Epithelial cell of esophagus (primary cell): Measurements from ENCODE around the gene PSAPL1.

Experiments
- DNase-seq: peaks from one replicate; pipeline ENCODE4 v3.0.0; 2010; ENCODE audit warnings: low read depth
- H3K4me3 ChIP-seq: 2 replicates; pipeline ENCODE4 v1.5.1; 2011; ENCODE audit warnings: mild to moderate bottlenecking, low read length, control low read depth
- CTCF ChIP-seq: IDR thresholded peaks from 2 replicates; pipeline ENCODE4 v1.5.1; 2011; ENCODE audit warnings: low read depth, mild to moderate bottlenecking, low read length, control low read depth, inconsistent platforms; ENCODE audit not compliant: insufficient read depth; ENCODE audit errors: missing control alignments

PSAPL1 gene

GRCh38 chr4:7427831-7428260 lies 6.9 kb downstream of the PSAPL1 start:
- H3K4me3 ChIP-seq: no peak overlapping the region
- no peak for TF ChIP-seq CTCF
- DNase-seq: no peak

GRCh38 chr4:7427361-7427760 lies 7.4 kb downstream of the PSAPL1 start:
- no peak overlapping the region for H3K4me3 ChIP-seq
- no peak for DNase-seq
- no peak for TF ChIP-seq CTCF

- H3K4me3 ChIP-seq: no peak overlapping the region
- no peak for TF ChIP-seq CTCF
- DNase-seq: no peak
These were observed 8.1 kb downstream of the PSAPL1 start for GRCh38 chr4:7426525-7427171.

- DNase-seq: no peak
- TF ChIP-seq CTCF: no peak
- H3K4me3 ChIP-seq: no peak overlapping the region
These were observed 8.9 kb downstream of the PSAPL1 start for GRCh38 chr4:7425591-7426468.

- no peak for DNase-seq
- TF ChIP-seq CTCF: no peak
- H3K4me3 ChIP-seq: no peak overlapping the region
These were observed 9.6 kb downstream of the PSAPL1 start for GRCh38 chr4:7425124-7425523.

GRCh38 chr4:7424553-7425111 lies 10.1 kb downstream of the PSAPL1 start:
- TF ChIP-seq CTCF: no peak
- H3K4me3 ChIP-seq: no peak overlapping the region
- no peak for DNase-seq
